H7 (cell line): ENCODE data around the gene PUDP. TPM values are rescaled to one million over a fixed set of nuclear protein-coding genes. Genes with fewer than 3 reads are reported as not detected.
A peak's percentile ranks its signal among the peaks of the same experiment; 100 is the strongest.

ENCODE experiments used
- DNase-seq: peaks from one replicate; pipeline ENCODE4 v3.0.0; 2012
- H3K27me3 ChIP-seq: 2 replicates; pipeline ENCODE4 v1.6.0; 2011; ENCODE audit warnings: mild to moderate bottlenecking, low read length; ENCODE audit not compliant: control insufficient read depth, insufficient read depth
- H3K36me3 ChIP-seq: replicated peaks from 2 replicates; pipeline ENCODE4 v1.5.1; 2011; ENCODE audit warnings: low read length; ENCODE audit not compliant: control insufficient read depth, insufficient read depth
- H3K4me3 ChIP-seq: 2 replicates; pipeline ENCODE4 v1.5.1; 2011; ENCODE audit warnings: low read depth, mild to moderate bottlenecking, control low read depth, low read length, moderate library complexity; ENCODE audit not compliant: insufficient read depth
- total RNA-seq: library from RNA; depleted of rRNA; stranded (reverse); fragments of >200 nt; shearing (Covaris generic); gene quantifications from 2 replicates; pipeline ENCODE4 v1.2.3, GENCODE V29; 2014

PUDP gene
- total RNA-seq, 1 experiment from 2014 or later: 30.5 TPM

DNA sequence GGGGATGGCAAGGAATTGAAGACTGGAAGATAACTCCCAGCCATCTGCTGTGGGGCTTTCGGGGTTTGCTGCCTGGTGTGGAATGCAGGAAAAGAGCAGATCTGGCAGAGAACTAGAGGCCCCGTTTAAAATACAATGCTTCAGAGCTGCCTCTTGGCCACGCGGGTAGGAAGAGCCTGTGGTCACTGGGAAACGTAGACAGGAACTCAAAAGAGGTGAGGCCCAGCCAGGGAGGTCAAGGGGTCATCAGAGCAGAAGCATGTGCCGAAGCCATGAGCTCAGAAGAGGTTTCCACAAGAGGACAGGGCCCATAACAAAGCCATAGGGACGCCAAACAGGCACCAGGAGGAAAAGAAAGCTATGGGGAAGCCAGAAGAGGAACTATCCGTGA, 14.9 kb downstream of the PUDP start:
- Histone ChIP-seq H3K4me3 (no peak overlapping the region), H3K27me3 (no peaks in the 10 kb centered on the region), H3K36me3 (no peaks in the 10 kb centered on the region)
- DNase-seq: no peak

DNA sequence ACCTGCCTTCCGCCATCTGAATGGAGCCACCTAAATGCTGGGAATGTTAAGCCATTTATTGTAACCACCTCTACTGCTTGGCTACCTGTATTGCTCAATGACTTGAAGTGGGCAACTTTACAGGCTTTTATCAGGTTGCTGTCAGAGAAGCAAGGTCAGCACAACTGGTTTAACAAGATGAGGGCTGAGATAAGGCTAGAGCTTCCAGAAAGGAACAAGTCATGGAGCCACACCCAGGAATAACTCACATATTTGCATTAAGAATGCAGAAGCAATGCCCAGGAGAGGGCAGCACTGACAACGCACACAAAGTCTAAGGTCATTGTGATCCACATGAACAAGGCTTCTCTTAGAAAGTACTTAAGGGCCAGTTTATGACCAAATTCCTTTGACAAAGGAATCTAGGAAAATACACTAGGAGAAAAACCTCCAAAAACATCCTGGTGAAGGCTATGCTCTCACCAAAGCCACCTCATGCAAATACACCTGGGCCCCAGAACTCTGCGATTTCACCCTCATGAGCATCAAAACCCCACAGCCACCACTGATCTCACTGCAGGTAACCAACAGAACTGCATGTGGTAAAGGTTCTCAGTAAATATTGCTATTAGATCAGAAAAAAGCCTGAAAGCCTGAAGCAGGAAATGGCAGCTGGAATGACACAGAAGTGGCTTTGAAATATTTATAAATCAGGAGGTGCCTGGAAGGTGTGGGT, 15.5 kb downstream of the PUDP start:
- Histone ChIP-seq H3K36me3 (no peaks in the 10 kb centered on the region), H3K27me3 (no peaks in the 10 kb centered on the region), H3K4me3 (no peak overlapping the region)
- peak; percentile 56 for DNase-seq

DNA sequence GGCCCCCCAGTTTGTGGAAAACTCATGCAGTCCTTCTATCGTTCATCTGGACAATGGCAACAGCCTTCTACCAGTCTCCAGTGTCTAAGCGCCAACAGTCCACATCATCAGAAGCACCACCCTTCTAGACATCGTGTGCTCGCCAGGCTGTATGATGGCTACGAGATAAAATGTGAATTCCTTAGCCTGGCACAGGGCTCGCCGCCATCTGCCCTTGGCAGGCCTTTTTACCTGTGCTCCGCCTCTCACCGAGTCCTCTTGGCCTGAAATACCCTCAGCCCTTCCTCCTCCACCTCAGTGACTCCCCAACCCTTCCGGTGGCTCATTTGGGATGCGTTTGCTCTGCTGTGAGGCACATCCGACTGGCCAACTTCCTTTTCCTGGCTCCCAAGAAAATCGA, 16.3 kb downstream of the PUDP start:
- no peak for DNase-seq
- Histone ChIP-seq H3K27me3 (no peaks in the 10 kb centered on the region), H3K36me3 (no peaks in the 10 kb centered on the region), H3K4me3 (no peak overlapping the region)

- DNase-seq: no peak
- Histone ChIP-seq H3K27me3 (no peaks in the 10 kb centered on the region), H3K4me3 (no peak overlapping the region), H3K36me3 (no peaks in the 10 kb centered on the region)
Observed at GRCh38 chrX:7127056-7127455, 20.9 kb downstream of the PUDP start.

GRCh38 chrX:7120878-7121219, 27.1 kb downstream of the PUDP start:
- Histone ChIP-seq H3K4me3 (no peak overlapping the region), H3K27me3 (no peaks in the 10 kb centered on the region), H3K36me3 (no peaks in the 10 kb centered on the region)
- DNase-seq: no peak

- Histone ChIP-seq H3K27me3 (no peaks in the 10 kb centered on the region), H3K4me3 (no peak overlapping the region), H3K36me3 (no peaks in the 10 kb centered on the region)
- DNase-seq: no peak
Observed at GRCh38 chrX:7119950-7120877, 27.7 kb downstream of the PUDP start.

GRCh38 chrX:7117587-7117986, 30.4 kb downstream of the PUDP start:
- no peak overlapping the region for H3K4me3 ChIP-seq
- H3K27me3 ChIP-seq: no peaks in the 10 kb centered on the region
- H3K36me3 ChIP-seq: no peaks in the 10 kb centered on the region
- peak; percentile 66 for DNase-seq

DNA sequence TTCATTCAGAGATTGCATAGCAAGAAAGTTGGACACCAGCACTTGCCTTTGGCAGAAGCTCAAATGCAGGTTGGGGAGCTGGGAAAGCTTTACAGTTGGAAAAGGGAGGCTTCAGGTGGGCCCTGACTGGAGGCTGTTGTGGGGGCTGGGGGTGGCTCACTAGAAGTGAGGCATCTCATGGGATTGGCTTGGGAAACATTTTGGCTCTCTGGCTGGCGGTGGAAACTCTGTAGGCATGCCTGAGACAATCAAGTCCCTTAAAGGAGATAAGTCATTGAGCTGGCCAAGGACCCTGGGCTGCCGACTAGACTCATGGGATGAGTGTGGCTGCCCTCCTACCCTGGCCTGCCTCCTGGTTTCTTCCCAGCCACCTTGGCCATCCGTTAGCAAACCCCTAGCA, 31.9 kb downstream of the PUDP start:
- H3K4me3 ChIP-seq: no peak overlapping the region
- no peaks in the 10 kb centered on the region for H3K27me3 ChIP-seq
- DNase-seq: no peak
- no peaks in the 10 kb centered on the region for H3K36me3 ChIP-seq

DNA sequence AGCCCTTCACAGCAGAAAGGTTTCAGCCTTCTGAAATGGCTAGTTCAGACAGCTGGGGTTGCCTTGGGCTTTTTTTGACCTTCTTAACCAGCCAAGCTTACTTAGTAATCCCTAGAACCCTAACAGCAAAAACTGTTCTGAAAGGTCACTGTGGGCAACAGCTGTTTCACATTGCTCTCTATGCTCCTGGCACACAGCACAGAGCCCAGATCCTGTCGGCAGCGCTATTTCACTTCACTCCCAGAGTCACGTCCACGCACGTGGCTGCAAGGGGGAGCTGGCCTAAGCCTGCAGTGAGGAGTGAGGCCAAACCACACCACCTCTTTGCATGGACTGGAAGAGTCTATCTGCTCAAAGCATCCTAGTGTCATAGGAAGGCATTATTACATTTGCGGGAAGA, 32.4 kb downstream of the PUDP start:
- Histone ChIP-seq H3K4me3 (no peak overlapping the region), H3K36me3 (no peaks in the 10 kb centered on the region), H3K27me3 (no peaks in the 10 kb centered on the region)
- DNase-seq: no peak

DNA sequence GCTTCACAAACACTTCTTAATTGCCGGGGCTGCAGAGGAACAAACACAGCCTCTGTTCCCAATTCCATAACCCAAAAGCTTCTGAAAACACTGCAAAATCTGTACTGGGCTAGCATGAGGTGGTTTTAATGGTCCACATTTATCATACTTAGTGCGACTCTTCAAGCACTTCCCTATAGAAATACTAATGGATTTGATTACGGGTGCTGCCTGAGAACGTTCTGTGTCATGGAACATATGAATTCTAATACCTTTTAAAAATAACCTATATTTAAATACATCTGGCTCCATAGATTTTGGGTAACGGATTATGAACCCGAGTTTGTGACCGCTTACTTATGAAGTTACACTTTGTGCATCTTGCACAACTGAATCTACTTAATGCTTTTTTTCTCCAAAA, 35.9 kb downstream of the PUDP start:
- Histone ChIP-seq H3K27me3 (no peaks in the 10 kb centered on the region), H3K4me3 (no peak overlapping the region), H3K36me3 (no peaks in the 10 kb centered on the region)
- no peak for DNase-seq

GRCh38 chrX:7111518-7111917, 36.4 kb downstream of the PUDP start:
- H3K36me3 ChIP-seq: no peaks in the 10 kb centered on the region
- DNase-seq: no peak
- H3K4me3 ChIP-seq: no peak overlapping the region
- H3K27me3 ChIP-seq: no peaks in the 10 kb centered on the region

GRCh38 chrX:7110821-7111276, 37.1 kb downstream of the PUDP start:
- H3K27me3 ChIP-seq: no peaks in the 10 kb centered on the region
- no peaks in the 10 kb centered on the region for H3K36me3 ChIP-seq
- no peak overlapping the region for H3K4me3 ChIP-seq
- DNase-seq: no peak

DNA sequence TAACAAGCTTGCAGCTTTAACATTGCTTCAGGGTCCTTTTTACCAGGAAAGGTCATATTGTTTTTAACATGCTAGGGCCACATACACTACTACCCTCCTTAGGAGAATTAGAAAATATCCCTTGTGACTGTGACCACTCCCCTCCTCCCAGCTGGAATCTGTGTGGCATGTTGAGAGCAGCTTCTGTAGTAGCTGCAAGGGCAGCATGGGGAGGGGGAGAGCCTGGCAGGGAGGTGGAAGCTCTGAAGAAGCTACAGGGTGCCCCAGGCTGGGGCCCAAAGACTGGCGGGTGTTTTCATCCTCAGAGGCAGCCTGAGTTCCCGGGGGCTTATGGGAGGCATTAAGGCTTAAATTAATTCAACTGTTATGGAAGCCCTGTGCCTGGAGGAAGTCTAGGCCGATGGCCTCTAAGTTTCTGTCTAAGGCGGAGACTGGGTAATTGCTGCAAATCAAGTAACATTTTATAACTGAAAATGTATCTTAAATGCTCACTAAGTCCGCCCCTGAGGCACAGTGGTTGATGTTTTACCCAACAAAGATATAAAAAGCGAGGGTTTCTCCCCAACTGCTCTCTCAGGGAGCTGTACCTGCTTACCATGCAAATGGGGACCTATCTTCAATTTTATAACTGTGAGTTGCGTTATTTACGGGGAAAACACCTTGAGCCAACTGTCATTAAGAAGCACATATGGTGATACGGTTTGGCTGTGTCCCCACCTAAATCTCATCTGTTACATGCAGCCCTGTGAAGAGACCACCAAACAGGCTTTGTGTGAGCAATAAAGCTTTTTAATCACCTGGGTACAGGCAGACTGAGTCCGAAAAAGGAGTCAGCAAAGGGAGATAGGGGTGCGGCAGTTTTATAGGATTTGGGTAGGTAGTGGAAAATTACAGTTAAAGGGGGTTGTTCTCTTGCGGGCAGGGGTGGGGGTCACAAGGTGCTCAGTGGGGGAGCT, 37.8 kb downstream of the PUDP start:
- Histone ChIP-seq H3K4me3 (no peak overlapping the region), H3K36me3 (no peaks in the 10 kb centered on the region), H3K27me3 (no peaks in the 10 kb centered on the region)
- DNase-seq: peak; percentile 49

GRCh38 chrX:7109049-7109531, 38.9 kb downstream of the PUDP start:
- no peak for DNase-seq
- Histone ChIP-seq H3K36me3 (no peaks in the 10 kb centered on the region; the same call in 1 of the 2 replicates), H3K27me3 (no peaks in the 10 kb centered on the region), H3K4me3 (no peak overlapping the region)
